ENCODE measurements around the gene LRRC31. TPM values are rescaled to one million over a fixed set of nuclear protein-coding genes. Genes with fewer than 3 reads are reported as not detected.

The LRRC31 gene
- total RNA-seq, 4 donors from 2014 or later = 0.35 TPM; not detected in 3

DNA sequence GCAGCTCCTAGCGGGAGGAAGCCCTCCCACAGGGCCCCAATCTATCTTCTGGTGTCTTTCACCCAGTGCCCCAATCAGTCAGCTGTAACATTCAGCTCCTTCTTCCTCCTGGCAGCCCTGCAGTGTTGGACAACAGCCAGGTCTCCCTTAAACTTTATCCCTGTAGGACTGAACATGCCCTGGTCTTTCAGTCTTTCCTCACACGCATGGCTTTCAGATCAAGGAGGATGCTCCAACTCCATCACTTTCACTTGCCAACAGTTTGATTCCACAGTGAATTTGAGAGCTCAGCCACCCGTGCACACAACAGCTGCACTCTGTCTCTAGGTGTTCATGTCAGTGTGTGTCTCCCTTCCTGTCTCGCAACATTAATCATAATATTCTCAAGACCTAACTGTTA, 28.6 kb downstream of the LRRC31 start:
- Histone ChIP-seq H3K27me3 (no peaks in the 10 kb centered on the region), H3K36me3 (no peaks in the 10 kb centered on the region), H3K4me3 (no peak overlapping the region), H3K27ac (no peak overlapping the region), H3K9me3 (no peaks in the 10 kb centered on the region), H3K4me1 (no peaks in the 10 kb centered on the region)
- TF ChIP-seq POLR2A (IDR thresholded peaks at IDR 0.05) = no peak
- TF ChIP-seq, protein P1, sequence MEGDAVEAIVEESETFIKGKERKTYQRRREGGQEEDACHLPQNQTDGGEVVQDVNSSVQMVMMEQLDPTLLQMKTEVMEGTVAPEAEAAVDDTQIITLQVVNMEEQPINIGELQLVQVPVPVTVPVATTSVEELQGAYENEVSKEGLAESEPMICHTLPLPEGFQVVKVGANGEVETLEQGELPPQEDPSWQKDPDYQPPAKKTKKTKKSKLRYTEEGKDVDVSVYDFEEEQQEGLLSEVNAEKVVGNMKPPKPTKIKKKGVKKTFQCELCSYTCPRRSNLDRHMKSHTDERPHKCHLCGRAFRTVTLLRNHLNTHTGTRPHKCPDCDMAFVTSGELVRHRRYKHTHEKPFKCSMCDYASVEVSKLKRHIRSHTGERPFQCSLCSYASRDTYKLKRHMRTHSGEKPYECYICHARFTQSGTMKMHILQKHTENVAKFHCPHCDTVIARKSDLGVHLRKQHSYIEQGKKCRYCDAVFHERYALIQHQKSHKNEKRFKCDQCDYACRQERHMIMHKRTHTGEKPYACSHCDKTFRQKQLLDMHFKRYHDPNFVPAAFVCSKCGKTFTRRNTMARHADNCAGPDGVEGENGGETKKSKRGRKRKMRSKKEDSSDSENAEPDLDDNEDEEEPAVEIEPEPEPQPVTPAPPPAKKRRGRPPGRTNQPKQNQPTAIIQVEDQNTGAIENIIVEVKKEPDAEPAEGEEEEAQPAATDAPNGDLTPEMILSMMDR (IDR thresholded peaks at IDR 0.05) = no peak
- DNase-seq = no peak
- intact Hi-C loops (cut with DNase I; ENCODE audit: low total_unique reads) = no loop called here

DNA sequence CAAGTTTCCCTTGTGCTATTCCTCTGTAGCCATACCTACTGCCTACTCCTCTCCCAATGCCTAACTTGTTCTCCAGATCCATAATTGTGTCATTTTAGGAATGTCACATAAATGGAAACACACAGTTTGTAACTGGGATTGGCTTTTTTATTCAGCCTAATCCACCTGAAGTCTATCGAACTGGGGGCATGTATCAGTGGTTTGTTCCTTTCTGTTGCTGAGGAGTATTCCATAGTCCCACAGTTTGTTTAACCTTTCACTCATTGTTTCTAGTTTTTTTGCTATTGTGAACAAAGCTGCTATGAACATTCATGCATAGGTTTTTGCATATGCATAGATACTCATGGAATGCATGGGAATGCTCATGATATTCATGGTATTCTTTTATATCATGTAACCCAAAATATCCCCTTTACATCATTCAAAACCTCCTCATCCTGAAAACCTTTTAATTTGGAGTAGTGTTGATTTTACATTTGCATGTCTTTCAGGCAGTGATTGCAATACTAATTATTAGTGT, 31.2 kb downstream of the LRRC31 start:
- no peak for TF ChIP-seq POLR2A (IDR thresholded peaks at IDR 0.05)
- TF ChIP-seq, protein P1 (IDR thresholded peaks at IDR 0.05) = no peak
- no peaks in the 10 kb centered on the region for H3K9me3 ChIP-seq
- intact Hi-C loops (cut with DNase I; ENCODE audit: low total_unique reads) = no loop called here
- H3K27ac ChIP-seq = no peak overlapping the region
- no peaks in the 10 kb centered on the region for H3K36me3 ChIP-seq
- no peaks in the 10 kb centered on the region for H3K4me1 ChIP-seq
- no peaks in the 10 kb centered on the region for H3K27me3 ChIP-seq
- DNase-seq = no peak
- H3K4me3 ChIP-seq = no peak overlapping the region

DNA sequence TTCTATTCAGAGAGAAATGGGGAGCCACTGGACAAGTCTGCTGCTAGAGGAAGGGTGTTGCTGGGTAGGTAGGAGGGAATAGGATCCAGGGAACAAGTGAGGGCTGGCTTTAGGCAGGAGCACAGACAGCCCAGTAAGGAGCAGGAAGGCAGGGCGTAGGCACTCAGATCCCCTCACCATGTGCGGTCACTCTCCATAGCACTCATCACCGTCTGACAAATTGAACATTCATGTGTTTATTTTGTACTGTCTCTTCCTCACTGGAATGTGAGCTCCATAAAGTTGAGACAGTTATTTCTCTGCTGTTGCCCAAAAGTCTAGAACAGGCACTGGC, 32.8 kb downstream of the LRRC31 start:
- no peaks in the 10 kb centered on the region for H3K9me3 ChIP-seq
- H3K36me3 ChIP-seq = no peaks in the 10 kb centered on the region
- TF ChIP-seq, protein P1 (IDR thresholded peaks at IDR 0.05) = no peak
- no peak for TF ChIP-seq POLR2A (IDR thresholded peaks at IDR 0.05)
- no peak overlapping the region for H3K4me3 ChIP-seq
- H3K27me3 ChIP-seq = no peaks in the 10 kb centered on the region
- intact Hi-C loops (cut with DNase I; ENCODE audit: low total_unique reads) = no loop called here
- no peak overlapping the region for H3K27ac ChIP-seq
- no peaks in the 10 kb centered on the region for H3K4me1 ChIP-seq
- DNase-seq = no peak

DNA sequence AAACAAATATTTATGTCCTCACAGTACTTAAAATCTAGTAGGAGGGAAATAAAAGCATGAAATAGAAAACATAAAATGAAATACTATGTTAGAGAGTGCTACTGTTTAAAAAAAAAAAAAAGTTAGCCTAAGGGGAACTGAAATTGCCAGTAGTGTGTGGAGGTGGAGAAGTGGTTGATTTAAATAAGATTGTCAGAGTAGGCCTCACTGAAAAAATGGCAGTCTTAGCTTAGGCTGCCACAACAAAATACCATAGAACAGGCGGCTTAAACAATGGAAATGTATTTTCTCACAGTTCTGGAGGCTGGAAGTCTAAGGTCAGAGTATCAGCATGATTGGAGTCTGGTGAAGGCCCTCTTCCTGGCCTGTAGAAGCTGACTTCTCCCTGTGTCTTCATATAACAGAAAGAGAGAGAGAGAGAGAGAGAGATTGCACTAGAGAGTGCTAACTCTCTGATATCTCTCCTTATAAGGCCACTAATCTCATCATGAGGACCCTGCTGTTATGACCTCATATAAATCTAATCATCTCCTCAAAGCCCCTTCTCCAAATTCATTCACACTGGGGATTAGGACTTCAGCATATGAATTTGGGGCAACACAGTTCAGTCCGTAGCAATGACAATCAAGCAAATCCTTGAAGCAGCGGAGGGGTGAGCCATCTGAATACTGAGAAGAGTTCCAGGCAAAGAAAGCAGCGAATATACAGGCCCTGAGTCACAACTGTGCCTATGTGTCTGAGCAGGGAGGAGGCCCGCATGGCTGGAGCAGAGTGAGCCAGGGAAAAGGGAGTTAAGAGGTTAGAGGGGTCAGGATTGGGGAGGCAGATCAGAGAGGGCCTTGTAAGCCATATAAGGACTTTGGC, 33.4 kb downstream of the LRRC31 start:
- Histone ChIP-seq H3K4me3 (no peak overlapping the region), H3K36me3 (no peaks in the 10 kb centered on the region), H3K9me3 (no peaks in the 10 kb centered on the region), H3K27me3 (no peaks in the 10 kb centered on the region), H3K4me1 (no peaks in the 10 kb centered on the region), H3K27ac (no peak overlapping the region)
- intact Hi-C loops (cut with DNase I; ENCODE audit: low total_unique reads) = no loop called here
- DNase-seq = no peak
- TF ChIP-seq POLR2A (IDR thresholded peaks at IDR 0.05) = no peak
- TF ChIP-seq, protein P1 (IDR thresholded peaks at IDR 0.05) = no peak

DNA sequence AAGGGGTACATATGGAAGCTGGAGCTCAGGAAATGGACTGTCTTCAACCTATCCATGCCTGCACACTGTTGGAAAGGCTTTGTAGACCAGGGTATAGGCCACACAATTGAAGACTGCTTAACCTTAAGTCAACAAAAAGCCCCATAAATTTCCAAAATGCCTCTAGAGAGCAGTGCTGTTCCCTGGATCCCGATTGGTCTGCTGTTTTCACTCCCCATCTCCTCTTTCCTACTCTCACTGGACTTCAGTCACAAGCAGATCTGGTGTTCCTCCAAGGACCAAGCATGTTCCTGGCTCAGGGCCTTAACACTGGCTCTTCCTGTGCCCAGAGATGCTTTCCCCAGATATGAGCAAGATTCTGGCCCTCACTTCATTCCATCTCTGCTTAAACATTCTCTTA, 34.2 kb downstream of the LRRC31 start:
- TF ChIP-seq POLR2A (IDR thresholded peaks at IDR 0.05) = no peak
- TF ChIP-seq, protein P1 (IDR thresholded peaks at IDR 0.05) = no peak

More for the DNA sequence above, 34.2 kb downstream of the LRRC31 start:
- H3K4me1 ChIP-seq = no peaks in the 10 kb centered on the region
- H3K36me3 ChIP-seq = no peaks in the 10 kb centered on the region
- DNase-seq = no peak
- no peaks in the 10 kb centered on the region for H3K27me3 ChIP-seq
- H3K4me3 ChIP-seq = no peak overlapping the region
- intact Hi-C loops (cut with DNase I; ENCODE audit: low total_unique reads) = no loop called here
- H3K27ac ChIP-seq = no peak overlapping the region
- H3K9me3 ChIP-seq = no peaks in the 10 kb centered on the region
